GM12878 (cell line): ENCODE measurements around the gene SLC25A48. TPM values are rescaled to one million over a fixed set of nuclear protein-coding genes. Genes with fewer than 3 reads are reported as not detected.

Experiments used
- CHD4 ChIP-seq: fragments of 200-600 bp; sonication (generic); IDR thresholded peaks from 2 replicates; pipeline ENCODE4 v1.6.1; 2016; ENCODE audit warnings: mild to moderate bottlenecking
- IRF4 ChIP-seq: IDR thresholded peaks from 2 replicates; pipeline ENCODE4 v1.6.1; 2011; ENCODE audit warnings: low read depth, low read length
- SIN3A ChIP-seq: IDR thresholded peaks from 2 replicates; pipeline ENCODE4 v1.6.1; 2012; ENCODE audit warnings: low read depth, low read length, improper control_type of control experiment
- SMC3 ChIP-seq: IDR thresholded peaks from 2 replicates; pipeline ENCODE4 v1.6.1; 2011; ENCODE audit warnings: low read length, improper control_type of control experiment, borderline replicate concordance
- USF1 ChIP-seq: IDR thresholded peaks from 2 replicates; pipeline ENCODE4 v1.6.1; 2011; ENCODE audit warnings: borderline replicate concordance, low read depth, mild to moderate bottlenecking, moderate library complexity, mixed read lengths, low read length; ENCODE audit not compliant: insufficient read depth; ENCODE audit errors: extremely low read length
- ZNF687 ChIP-seq: fragments of 450-650 bp; IDR thresholded peaks from 2 replicates; pipeline ENCODE4 v1.6.1; 2017; ENCODE audit warnings: mild to moderate bottlenecking, moderate library complexity
- polyA plus RNA-seq, 11 experiments: library from polyadenylated mRNA; depleted of rRNA in 4 of 11; unstranded in 6 of 11; stranded (reverse) in 5 of 11; fragments of >200 nt; fragmentation: Nextera tagmentation in 4 of 11; fragmentation: Illumina TruSeq in 1 of 11; extraction: Ambion mirVana in 4 of 11; extraction: Trizol in 1 of 11; gene quantifications; 1 replicate in 1 of 11; 2 replicates in 10 of 11; pipeline versions ENCODE4 v1.2.1 to v1.2.3, GENCODE V29; 2011 to 2016; ENCODE audit warnings: inconsistent platforms in 2 of 11, missing spikeins in 2 of 11, low read depth in 1 of 11
- total RNA-seq, 4 experiments: library from RNA; depleted of rRNA in 3 of 4; stranded (reverse); fragments of >200 nt in 3 of 4; fragmentation: Illumina TruSeq in 1 of 4; extraction: Trizol in 1 of 4; gene quantifications; 2 replicates each; pipeline versions ENCODE4 v1.2.1 to v1.2.3, GENCODE V29; 2013 to 2021
- TF ChIP-seq, protein P1 (sequence below): fragments of 450-650 bp; IDR thresholded peaks from 2 replicates; pipeline ENCODE4 v1.6.1; 2016; ENCODE audit warnings: mild to moderate bottlenecking, moderate library complexity, borderline replicate concordance

SLC25A48 gene
- total and polyA plus RNA-seq, 10 of the 15 experiments (the other 5 are each of a cell fraction or from before 2014, with no cell fraction given): 0.06 TPM; not detected in 9

GRCh38 chr5:135916638-135917263 lies 82.3 kb downstream of the SLC25A48 start (continued):
- TF ChIP-seq, protein P1, sequence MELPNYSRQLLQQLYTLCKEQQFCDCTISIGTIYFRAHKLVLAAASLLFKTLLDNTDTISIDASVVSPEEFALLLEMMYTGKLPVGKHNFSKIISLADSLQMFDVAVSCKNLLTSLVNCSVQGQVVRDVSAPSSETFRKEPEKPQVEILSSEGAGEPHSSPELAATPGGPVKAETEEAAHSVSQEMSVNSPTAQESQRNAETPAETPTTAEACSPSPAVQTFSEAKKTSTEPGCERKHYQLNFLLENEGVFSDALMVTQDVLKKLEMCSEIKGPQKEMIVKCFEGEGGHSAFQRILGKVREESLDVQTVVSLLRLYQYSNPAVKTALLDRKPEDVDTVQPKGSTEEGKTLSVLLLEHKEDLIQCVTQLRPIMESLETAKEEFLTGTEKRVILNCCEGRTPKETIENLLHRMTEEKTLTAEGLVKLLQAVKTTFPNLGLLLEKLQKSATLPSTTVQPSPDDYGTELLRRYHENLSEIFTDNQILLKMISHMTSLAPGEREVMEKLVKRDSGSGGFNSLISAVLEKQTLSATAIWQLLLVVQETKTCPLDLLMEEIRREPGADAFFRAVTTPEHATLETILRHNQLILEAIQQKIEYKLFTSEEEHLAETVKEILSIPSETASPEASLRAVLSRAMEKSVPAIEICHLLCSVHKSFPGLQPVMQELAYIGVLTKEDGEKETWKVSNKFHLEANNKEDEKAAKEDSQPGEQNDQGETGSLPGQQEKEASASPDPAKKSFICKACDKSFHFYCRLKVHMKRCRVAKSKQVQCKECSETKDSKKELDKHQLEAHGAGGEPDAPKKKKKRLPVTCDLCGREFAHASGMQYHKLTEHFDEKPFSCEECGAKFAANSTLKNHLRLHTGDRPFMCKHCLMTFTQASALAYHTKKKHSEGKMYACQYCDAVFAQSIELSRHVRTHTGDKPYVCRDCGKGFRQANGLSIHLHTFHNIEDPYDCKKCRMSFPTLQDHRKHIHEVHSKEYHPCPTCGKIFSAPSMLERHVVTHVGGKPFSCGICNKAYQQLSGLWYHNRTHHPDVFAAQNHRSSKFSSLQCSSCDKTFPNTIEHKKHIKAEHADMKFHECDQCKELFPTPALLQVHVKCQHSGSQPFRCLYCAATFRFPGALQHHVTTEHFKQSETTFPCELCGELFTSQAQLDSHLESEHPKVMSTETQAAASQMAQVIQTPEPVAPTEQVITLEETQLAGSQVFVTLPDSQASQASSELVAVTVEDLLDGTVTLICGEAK: no peak
- TF ChIP-seq USF1 (no peak), ZNF687 (no peak), IRF4 (no peak), CHD4 (no peak), SIN3A (no peak), SMC3 (no peak)
